ENCODE data around the gene HIF1A.
A peak's percentile ranks its signal among the peaks of the same experiment; 100 is the strongest.
"Not testable (repeated sequence)": the region's sequence is repeated elsewhere in the genome, so short reads cannot be mapped to it uniquely, and the experiment has no call there.

Gene HIF1A

DNA sequence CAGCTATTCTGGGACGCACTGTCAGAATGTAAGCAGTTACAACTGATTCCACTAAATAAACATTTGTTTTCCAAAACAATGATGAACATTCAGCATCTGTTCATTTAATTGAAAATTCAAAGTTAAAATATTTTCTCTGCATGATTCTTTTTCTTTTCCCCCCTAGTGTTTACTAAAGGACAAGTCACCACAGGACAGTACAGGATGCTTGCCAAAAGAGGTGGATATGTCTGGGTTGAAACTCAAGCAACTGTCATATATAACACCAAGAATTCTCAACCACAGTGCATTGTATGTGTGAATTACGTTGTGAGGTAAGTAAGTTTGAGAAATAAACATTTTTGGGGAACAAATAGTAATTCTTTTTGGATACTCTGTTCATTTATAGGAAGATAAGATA is 38.7 kb downstream of the HIF1A start:
- no peak overlapping the region for H3K27ac ChIP-seq
- no peak overlapping the region for H3K4me3 ChIP-seq

DNA sequence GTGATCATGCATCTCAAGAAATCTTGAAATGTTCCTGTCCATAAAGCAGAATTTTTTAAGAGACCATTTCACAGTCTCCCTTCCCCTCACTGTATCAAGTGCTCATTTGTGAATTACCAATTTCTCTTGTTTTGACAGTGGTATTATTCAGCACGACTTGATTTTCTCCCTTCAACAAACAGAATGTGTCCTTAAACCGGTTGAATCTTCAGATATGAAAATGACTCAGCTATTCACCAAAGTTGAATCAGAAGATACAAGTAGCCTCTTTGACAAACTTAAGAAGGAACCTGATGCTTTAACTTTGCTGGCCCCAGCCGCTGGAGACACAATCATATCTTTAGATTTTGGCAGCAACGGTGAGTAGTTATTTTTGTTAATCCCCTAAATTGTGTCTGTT is 41.4 kb downstream of the HIF1A start:
- Histone ChIP-seq H3K4me3 (no peak overlapping the region), H3K27ac (no peak overlapping the region)

DNA sequence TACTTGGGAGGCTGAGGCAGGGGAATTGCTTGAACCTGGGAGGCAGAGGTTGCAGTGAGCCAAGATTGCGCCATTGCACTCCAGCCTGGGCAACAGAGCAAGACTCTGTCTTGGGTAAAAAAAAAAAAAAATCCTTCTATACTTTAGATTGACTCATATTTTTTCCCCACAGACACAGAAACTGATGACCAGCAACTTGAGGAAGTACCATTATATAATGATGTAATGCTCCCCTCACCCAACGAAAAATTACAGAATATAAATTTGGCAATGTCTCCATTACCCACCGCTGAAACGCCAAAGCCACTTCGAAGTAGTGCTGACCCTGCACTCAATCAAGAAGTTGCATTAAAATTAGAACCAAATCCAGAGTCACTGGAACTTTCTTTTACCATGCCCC is 42.6 kb downstream of the HIF1A start:
- Histone ChIP-seq H3K27ac (no peak overlapping the region), H3K4me3 (no peak overlapping the region)

DNA sequence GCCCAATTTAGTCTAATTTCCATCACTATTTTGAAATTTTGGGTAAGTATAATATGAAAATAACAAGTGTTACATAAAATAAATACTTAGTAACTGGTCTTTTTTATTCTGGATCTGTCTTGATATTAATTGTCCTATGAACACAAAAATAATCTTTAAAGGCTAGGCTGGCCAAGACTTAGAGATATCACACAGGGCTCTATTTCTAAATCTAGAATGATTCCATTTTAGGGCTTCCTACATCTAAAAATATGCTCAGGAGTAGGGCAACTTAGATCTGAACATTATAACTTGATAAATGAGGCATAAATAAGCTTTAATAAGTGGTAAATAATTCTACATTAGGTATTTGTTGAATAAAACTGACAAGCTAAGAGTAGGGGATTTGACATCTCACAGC is 43.8 kb downstream of the HIF1A start:
- Histone ChIP-seq H3K4me3 (no peak overlapping the region), H3K27ac (no peak overlapping the region)

- Histone ChIP-seq H3K27ac (no peak overlapping the region), H3K4me3 (no peak overlapping the region)
These were observed 47.1 kb downstream of the HIF1A start for GRCh38 chr14:61742371-61742770.

- H3K4me3 ChIP-seq: no peak overlapping the region
- H3K27ac ChIP-seq: no peak overlapping the region
These were observed 48.9 kb downstream of the HIF1A start for GRCh38 chr14:61744238-61744637.

GRCh38 chr14:61746346-61746745 is 51.0 kb downstream of the HIF1A start:
- not testable (repeated sequence) for H3K4me3 ChIP-seq, H3K27ac ChIP-seq

- H3K27ac ChIP-seq: no peak overlapping the region
- no peak overlapping the region for H3K4me3 ChIP-seq
These were observed 51.6 kb downstream of the HIF1A start for GRCh38 chr14:61746881-61747280.

GRCh38 chr14:61747342-61747741 is 52.0 kb downstream of the HIF1A start:
- H3K4me3 ChIP-seq: no peak overlapping the region
- H3K27ac ChIP-seq: no peak overlapping the region

GRCh38 chr14:61749264-61749663 is 54.0 kb downstream of the HIF1A start:
- no peak overlapping the region for H3K27ac ChIP-seq
- H3K4me3 ChIP-seq: no peak overlapping the region

DNA sequence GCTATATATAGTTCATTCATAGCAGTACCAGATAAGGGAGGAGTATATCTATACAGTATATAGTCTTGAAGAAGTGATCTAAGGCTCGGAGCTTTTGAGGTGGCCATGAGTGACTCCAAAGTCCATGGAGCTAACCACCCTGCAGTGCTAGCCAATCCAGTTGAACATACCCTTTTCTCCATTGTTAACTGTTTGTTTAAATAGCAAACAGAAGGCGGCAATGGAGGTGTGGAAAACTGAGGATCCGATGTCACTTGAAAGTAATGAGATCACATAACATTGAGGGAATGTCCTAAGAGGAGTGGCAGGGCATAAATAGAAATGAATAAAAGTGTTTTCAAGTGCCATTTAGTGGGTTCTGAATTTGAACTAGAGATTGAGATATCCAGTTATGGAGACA is 54.6 kb downstream of the HIF1A start:
- Histone ChIP-seq H3K4me3 (peak overlapping the region in 1 of 7 experiments; percentile 56), H3K27ac (peak overlapping the region in 3 of 21 experiments; percentile 32 to 87 (median 81))

DNA sequence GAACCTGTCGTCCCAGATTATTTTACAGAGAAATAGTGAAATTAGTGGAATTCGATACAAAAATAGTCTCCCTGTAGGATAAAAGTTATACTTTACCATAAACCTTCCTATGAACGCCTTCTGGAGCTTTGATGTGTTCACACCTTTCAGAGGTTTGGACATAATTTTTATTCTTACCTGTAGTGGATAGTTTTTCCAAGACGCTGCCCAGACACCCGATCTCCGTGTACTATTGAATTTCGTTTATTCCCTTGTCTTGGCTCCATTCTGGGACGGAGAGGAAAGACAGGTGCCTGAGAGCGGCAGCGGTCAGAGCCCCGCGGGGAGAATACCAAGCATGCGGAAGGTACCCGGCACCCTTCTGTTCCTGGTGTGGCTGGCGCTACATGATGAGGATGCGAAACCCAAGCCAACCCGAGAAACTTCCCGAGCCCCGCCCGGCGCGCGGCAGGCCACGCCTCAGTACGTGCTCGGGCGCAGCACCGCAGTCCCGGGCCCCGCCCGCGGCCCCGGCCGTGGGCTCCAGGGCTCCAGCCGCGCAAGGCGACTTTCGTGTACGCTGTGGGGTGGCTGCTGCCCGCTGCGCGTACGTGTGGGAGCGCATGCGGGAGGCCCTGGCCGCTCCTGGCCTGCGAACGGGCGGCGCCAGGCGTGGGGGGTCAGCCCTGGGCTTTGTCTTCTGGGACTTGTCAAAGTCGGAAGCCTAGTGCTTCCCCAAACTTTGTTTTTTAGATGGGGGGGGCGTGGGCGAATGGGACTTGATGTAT is 55.6 kb downstream of the HIF1A start:
- H3K4me3 ChIP-seq: peak overlapping the region; percentile 33 to 56 (median 48)
- H3K27ac ChIP-seq: peak overlapping the region; percentile 60 to 95 (median 89)

- H3K4me3 ChIP-seq: peak overlapping the region; percentile 33 to 56 (median 48)
- peak overlapping the region; percentile 60 to 95 (median 89) for H3K27ac ChIP-seq
These were observed 56.2 kb downstream of the HIF1A start for GRCh38 chr14:61751475-61751989.

DNA sequence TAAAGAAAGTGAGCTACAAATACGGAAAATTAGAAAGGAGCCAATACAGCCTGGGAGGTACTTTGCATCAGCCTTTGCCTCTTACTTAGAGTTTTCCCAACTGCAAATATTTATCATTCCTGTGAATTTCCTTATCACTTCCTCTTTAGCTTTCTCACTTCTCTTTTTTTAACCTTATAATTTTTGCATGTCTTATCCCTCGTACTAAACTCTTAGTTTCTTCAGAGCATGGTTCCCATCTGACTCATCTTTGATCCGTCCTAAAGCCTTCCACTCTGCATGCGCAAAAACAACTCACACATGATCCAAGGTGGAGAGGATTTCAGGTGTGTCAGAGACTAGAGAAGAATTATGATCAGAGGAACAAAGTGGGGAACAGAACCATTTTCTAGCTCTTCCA is 57.3 kb downstream of the HIF1A start:
- Histone ChIP-seq H3K27ac (peak overlapping the region in 2 of 21 experiments; percentile 2 to 4), H3K4me3 (no peak overlapping the region)

DNA sequence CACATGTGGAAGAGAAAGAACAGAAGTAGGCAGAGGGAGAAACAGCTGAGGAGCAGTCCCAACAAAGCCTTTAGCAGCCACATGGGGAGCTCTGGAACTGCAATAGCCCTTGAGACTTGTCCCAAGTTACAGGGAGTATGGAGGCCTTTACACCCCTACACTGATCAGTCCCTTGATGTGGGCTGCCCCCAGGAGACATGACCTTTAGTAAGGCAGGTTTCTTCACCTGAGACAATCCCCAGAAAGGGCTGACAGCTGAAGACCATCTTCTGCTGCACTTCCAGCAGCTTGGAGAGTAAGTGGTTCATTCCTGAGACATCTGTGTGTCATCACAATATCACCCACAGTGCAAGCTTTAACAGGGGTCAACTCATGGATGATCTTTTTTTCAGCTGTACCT is 58.3 kb downstream of the HIF1A start:
- Histone ChIP-seq H3K27ac (no peak overlapping the region), H3K4me3 (no peak overlapping the region)

GRCh38 chr14:61754627-61755381 is 59.5 kb downstream of the HIF1A start:
- H3K27ac ChIP-seq: no peak overlapping the region
- H3K4me3 ChIP-seq: no peak overlapping the region

DNA sequence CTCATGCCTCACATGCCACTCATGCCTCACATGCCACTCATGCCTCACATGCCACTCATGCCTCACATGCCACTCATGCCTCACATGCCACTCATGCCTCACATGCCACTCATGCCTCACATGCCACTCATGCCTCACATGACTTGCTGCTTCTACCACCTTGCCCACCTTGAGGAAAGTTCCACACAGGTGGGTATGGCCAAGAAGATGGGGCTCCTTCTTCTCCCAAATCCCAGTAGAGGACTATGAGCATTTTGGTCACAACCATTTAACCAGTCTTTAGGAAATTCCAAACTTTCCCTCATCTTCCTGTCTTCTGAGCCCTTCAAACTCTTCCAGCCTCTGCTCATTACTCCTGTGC is 60.0 kb downstream of the HIF1A start:
- not testable (repeated sequence) for H3K4me3 ChIP-seq, H3K27ac ChIP-seq

GRCh38 chr14:61756135-61756534 is 60.8 kb downstream of the HIF1A start:
- H3K27ac ChIP-seq: no peak overlapping the region
- H3K4me3 ChIP-seq: no peak overlapping the region

- H3K4me3 ChIP-seq: no peak overlapping the region
- H3K27ac ChIP-seq: no peak overlapping the region
These were observed 64.6 kb downstream of the HIF1A start for GRCh38 chr14:61759878-61760277.

DNA sequence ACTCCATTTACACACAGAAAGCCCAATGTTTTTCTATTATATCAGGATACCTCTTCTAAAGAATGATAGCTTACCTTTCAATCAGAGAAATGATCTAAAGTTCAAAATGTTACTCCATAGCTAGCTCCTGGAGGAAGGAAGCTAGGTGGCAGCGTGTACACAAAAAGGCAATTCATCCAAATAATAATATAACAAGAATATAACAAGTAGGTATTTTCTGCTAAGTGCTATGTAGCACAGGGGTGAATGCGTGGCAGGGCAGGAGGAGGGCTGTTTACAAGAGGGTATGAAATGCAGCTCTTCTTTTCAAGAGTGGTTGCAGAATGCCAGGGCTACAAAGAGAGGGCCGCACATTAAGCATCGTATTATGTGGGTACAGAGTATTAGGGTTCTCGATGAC is 66.2 kb downstream of the HIF1A start:
- H3K4me3 ChIP-seq: peak overlapping the region; percentile 60 to 89 (median 71)
- peak overlapping the region in 20 of 21 experiments; percentile 65 to 95 (median 88) for H3K27ac ChIP-seq

Measured in skin epidermis (tissue), 12 donors.